ENCODE data around the gene SRSF10. TPM values are rescaled to one million over a fixed set of nuclear protein-coding genes. Genes with fewer than 3 reads are reported as not detected.
A peak's percentile ranks its signal among the peaks of the same experiment; 100 is the strongest.

The SRSF10 gene
- total and polyA plus RNA-seq, 9 of the 15 experiments (the other 6 are each of a cell fraction or from before 2014, with no cell fraction given), result 154 to 264 (median 205) TPM

DNA sequence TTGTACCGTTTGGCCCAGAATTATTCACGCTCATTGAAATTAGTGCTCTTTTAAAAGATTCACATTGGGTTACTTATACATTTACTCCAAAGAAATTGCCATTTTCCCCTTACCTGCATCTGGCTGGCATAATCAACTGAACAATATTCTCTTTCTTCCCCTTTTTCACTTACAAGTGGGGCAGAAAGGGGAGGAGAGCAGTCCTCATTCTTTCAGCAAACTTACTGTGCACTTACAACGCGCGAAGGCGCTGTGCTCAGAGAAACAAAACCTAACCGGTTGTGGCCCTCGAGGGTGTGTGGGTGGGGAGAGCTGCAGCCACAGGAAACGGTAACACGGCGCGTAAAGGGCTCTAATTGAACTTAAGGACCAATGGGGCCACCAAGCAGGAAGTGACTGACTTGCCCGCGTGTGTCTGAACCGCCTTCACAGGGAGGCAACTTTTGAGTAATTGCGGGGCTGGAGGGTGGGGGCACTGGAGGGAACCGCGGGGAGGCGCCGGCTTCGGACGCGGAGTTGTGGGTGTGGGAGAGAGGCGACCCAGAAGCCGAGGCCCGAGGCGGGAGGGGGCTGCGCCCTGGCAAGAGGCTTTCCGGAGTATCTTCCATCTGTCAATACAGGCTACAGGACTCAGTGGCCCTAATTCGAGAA is 21.2 kb downstream of the SRSF10 start (continued):
- no peak; the same call in 1 of the 2 replicates for TF ChIP-seq ETV5 (CRISPR knock-in tag; IDR thresholded peaks at IDR 0.05; ENCODE audit: low read depth)
- TF ChIP-seq ZNF764 (CRISPR knock-in tag; IDR thresholded peaks at IDR 0.05; ENCODE audit: low read depth), result no peak
- peak; percentile 37; the same call in 1 of the 2 replicates for TF ChIP-seq MTA3 (IDR thresholded peaks at IDR 0.05; ENCODE audit: borderline replicate concordance)
- TF ChIP-seq ARHGAP35 (IDR thresholded peaks at IDR 0.05; ENCODE audit: partially characterized antibody), result no peak
- TF ChIP-seq, protein P1, sequence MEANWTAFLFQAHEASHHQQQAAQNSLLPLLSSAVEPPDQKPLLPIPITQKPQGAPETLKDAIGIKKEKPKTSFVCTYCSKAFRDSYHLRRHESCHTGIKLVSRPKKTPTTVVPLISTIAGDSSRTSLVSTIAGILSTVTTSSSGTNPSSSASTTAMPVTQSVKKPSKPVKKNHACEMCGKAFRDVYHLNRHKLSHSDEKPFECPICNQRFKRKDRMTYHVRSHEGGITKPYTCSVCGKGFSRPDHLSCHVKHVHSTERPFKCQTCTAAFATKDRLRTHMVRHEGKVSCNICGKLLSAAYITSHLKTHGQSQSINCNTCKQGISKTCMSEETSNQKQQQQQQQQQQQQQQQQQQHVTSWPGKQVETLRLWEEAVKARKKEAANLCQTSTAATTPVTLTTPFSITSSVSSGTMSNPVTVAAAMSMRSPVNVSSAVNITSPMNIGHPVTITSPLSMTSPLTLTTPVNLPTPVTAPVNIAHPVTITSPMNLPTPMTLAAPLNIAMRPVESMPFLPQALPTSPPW (CRISPR knock-in tag; IDR thresholded peaks at IDR 0.05), result peak; percentile 85
- TF ChIP-seq NFATC3 (IDR thresholded peaks at IDR 0.05), result peak; percentile 84; the same call in 1 of the 2 replicates
- no peak for TF ChIP-seq ATF1 (CRISPR knock-in tag; IDR thresholded peaks at IDR 0.05)
- peak; percentile 85 for TF ChIP-seq ATF1 (tag; IDR thresholded peaks at IDR 0.05)

Measured in K562 (cell line).